IMR-90 (cell line): ENCODE results near the gene NFATC1. TPM values are rescaled to one million over a fixed set of nuclear protein-coding genes. Genes with fewer than 3 reads are reported as not detected.

Experiments
- MAFK ChIP-seq: IDR thresholded peaks from 2 replicates; pipeline ENCODE4 v1.6.1; 2012; ENCODE audit warnings: low read depth, low read length, improper control_type of control experiment
- MAZ ChIP-seq: IDR thresholded peaks from 2 replicates; pipeline ENCODE4 v1.6.1; 2012; ENCODE audit warnings: low read depth, mild to moderate bottlenecking, low read length, improper control_type of control experiment, moderate library complexity, borderline replicate concordance
- RCOR1 ChIP-seq: IDR thresholded peaks from 2 replicates; pipeline ENCODE4 v1.6.1; 2012; ENCODE audit warnings: mild to moderate bottlenecking, low read length, improper control_type of control experiment; ENCODE audit not compliant: insufficient replicate concordance
- polyA plus RNA-seq, 3 experiments: library from polyadenylated mRNA; depleted of rRNA; stranded (reverse); fragments of >200 nt; gene quantifications; 2 replicates each; pipeline ENCODE4 v1.2.3, GENCODE V29; 2012; ENCODE audit warnings: low replicate concordance in 1 of 3
- total RNA-seq: library from RNA; depleted of rRNA; stranded (reverse); fragments of >200 nt; gene quantifications from 2 replicates; pipeline ENCODE4 v1.2.3, GENCODE V29; 2012
- TF ChIP-seq, protein P1 (sequence below): fragments of 150-350 bp; IDR thresholded peaks from 2 replicates; pipeline ENCODE4 v1.6.1; 2016; ENCODE audit warnings: low read depth, mild to moderate bottlenecking, low read length, moderate library complexity, borderline replicate concordance

The NFATC1 gene
- total and polyA plus RNA-seq, 2 of the 4 experiments (the other 2 are of a cell fraction): 0.36 to 1.8 TPM

- TF ChIP-seq, protein P1, sequence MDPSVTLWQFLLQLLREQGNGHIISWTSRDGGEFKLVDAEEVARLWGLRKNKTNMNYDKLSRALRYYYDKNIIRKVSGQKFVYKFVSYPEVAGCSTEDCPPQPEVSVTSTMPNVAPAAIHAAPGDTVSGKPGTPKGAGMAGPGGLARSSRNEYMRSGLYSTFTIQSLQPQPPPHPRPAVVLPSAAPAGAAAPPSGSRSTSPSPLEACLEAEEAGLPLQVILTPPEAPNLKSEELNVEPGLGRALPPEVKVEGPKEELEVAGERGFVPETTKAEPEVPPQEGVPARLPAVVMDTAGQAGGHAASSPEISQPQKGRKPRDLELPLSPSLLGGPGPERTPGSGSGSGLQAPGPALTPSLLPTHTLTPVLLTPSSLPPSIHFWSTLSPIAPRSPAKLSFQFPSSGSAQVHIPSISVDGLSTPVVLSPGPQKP: no peak
- TF ChIP-seq RCOR1: no peak
- TF ChIP-seq MAZ: no peak
- no peak for TF ChIP-seq MAFK
These were observed 63.4 kb downstream of the NFATC1 start (continued) for GRCh38 chr18:79458917-79459803.
